ENCODE data around the gene HJV.
A peak's percentile ranks its signal among the peaks of the same experiment; 100 is the strongest.
"Not testable (repeated sequence)": the region's sequence is repeated elsewhere in the genome, so short reads cannot be mapped to it uniquely, and the experiment has no call there.

The HJV gene, protein sequence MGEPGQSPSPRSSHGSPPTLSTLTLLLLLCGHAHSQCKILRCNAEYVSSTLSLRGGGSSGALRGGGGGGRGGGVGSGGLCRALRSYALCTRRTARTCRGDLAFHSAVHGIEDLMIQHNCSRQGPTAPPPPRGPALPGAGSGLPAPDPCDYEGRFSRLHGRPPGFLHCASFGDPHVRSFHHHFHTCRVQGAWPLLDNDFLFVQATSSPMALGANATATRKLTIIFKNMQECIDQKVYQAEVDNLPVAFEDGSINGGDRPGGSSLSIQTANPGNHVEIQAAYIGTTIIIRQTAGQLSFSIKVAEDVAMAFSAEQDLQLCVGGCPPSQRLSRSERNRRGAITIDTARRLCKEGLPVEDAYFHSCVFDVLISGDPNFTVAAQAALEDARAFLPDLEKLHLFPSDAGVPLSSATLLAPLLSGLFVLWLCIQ

DNA sequence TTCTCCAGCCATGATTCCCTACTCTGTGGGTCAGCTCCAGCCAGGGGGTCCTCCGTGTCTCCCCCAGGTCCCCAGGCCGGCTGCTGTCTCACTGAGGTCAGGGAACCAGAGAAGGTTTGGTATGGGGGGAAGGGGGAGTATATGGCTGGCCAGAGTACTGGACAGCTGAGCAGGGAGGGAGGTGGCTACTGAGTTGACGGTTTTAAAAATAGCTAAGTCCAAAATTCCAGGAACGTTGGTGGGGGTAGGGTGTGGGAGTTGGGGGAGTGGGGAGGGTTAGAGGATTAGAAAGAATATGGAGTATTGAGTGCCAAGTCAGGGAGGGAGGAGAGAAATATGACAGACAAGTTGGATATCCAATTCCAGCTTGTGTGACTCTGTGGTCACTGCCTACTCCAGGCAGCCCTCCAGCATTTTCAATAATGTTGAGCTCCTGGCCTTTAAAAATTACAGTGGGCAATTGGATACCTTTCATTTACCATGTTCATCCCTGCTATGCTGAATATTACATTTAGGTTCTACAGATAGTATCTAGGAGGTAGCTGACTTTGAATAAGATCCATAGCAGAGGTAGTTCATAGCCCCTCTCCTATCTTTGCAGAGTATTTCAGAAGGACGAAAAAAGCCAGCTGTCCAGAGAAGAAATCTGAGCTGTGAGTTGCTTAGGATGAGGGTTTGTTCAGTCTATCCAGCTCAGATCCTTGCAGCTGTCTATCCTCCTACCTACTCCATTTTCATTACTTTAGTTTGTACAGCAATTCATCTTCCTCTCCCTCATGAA is at the start of gene HJV:
Gene HJV, minus strand, starts transcription at position 114 of the 781 bp plus-strand sequence. CDS start 1,504 bp downstream, outside the sequence.
- DNase-seq = no peak

DNA sequence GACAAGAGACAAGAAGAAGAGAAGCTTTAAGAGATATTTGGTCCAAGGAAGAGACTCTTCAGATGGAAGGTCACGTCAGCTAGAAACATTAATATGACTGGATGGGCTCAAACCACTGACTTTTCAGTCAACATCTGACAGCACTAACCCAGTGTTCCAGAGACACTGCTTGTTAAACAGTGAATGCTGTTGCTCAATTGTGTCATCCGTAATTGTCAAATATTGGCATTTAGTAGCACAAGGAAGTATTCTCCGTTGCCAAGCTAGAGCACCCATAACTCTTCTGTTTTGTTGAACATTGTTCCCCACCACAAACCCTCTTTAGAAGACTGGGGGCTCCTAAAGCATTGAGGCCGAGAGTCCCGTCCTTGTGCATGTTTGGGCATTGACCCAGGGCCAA is 37.6 kb upstream of the HJV start:
- DNase-seq = not testable (repeated sequence)

DNA sequence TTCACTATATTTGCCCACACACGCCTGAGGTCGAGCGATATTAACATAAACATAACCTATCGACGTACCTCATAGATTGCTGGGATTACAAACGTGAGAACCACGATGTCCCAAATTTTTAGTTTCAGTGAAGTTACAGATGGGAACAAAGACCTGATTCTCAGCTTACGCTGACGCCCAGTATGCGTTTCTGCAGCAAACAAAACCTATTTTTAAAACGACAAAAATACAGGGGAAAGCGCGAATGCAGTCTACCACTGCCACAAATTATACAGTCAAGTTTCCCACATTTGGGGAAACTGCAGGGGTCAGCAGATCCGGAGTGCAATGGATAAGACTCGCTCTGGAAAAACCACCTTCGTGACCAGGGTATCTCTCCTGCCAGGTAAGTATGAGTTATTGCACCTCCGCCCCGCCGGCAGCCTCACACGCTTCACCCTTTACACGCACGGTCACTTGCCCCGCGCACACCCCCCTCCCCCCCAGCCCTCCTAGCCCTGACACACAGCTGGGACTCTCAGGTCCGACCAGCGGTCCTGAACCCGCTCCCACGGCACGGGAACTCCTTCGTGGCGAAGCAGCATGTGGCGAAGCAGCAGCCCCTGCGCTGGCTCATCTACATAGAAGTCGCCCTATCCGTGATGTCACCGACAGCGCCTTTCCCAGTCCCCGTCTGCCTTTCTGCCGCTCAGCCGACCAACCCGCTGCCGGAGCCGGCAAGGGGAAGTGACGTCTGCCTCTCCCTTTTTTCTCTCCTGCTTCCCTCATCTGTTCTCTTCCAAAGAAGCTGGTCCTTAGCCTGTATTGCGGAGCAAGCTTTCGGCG is 30.5 kb upstream of the HJV start:
- DNase-seq = peak; percentile 87

DNA sequence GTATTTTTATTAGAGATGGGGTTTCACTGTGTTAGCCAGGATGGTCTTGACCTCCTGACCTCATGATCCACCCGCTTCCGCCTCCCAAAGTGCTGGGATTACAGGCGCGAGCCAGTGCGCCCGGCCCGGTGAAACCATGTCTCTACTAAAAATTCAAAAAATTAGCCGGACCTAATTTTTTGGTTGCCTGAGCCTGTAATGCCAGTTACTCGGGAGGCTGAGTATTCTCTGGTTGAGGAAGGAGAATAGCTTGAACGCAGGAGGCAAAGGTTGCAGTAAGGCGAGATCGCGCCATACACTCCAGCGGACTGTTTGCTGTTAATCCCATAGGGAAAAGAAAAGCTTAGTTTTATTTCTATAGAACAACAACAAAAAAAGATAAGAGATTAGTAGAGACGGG is 29.9 kb upstream of the HJV start:
- DNase-seq = no peak

DNA sequence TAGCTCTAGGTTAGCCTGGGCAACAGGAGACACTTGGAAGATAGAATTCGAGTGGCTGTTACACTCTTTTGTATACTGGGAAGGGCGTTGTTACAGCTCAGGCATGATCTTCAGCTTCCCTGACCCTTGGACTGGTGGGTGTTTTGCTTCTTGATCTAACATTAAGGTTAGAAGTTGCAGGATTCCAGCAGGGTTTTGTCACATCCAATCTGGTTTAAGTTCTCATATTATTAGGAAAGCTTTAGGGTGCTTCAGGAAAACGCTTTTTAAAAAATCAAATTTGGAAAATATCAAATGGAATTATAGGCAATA is 29.1 kb upstream of the HJV start:
- not testable (repeated sequence) for DNase-seq

DNA sequence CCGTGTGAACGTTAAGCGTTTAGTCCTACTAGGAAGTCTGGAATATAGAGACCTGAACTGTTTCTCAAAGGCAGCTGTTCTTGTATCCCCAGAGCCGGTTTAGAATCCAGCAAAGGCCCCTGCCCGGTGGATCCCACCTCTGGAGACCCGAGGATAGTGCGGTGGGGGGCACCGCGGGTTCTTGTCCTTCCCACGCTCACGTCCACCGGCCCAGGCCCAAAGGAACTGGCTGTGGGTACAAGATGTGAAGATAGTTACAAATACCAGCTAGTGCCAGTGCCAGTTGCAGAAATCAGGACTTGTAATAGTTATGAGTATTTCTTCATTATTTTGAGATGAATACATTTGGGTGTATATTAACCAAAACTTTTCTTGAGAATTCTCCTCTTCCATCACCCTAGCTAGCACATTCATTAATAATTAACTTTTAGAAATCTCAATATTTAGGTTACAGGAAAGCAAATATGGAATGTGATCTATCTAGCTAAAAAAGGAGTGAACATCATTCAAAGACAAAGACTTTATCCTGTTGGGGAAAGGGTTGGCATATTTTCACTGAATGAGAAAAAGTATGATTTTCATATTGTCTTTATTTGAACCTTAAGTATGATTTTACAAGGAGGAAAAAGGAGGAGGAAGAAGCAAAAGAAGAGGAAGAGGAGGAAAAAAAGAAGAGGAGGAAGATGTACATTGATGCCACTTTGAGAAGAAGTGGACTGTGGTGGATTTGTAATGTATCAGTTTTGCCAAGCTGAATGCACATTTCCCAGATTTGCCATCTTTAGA is 28.5 kb upstream of the HJV start:
- DNase-seq = not testable (repeated sequence)

DNA sequence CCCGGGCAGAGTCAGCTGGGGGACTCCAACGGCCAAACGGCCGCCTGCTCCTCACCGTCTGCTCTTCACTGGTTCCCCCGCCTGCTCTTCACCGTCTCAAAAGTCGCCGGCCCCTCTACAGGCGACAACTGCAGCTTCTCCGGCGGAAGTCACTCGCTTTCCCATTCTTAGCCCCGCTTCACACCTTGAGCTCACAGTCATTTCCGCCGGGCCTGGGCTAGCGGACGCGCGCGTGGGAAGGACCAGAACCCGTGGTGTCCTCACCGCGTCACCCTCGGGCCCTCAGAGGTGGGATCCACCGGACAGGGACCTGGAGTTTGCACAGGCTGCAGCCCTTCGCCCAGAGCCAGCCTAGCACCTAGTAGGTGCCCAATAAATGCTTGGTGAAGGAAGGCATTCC is 27.9 kb upstream of the HJV start:
- no peak for DNase-seq

DNA sequence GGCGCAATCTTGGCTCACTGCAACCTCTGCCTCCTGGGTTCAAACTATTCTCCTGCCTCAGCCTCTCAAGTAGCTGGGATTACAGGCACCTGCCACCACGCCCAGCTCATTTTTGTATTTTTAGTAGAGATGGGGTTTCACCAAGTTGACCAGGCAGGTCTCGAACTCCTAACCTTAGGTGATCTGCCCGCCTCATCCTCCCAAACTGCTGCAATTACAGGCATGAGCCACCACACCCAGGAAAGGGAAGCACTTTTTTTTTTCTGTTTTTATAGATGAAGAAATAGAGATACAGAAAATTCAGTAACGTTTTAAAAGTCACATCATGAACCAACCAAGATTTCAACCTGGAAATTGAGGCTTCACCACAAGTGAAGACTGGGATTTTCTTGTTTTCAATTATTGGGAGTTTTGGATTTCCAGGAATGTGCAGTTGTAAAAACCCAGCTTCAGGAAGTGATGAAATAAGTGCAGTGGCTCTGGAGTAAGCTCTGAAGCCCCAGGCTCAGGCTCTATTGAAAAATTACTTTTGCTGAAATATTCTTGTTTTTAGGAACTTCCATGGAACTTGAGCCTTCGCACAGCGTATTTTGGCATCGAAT is 27.1 kb upstream of the HJV start:
- DNase-seq = not testable (repeated sequence)

DNA sequence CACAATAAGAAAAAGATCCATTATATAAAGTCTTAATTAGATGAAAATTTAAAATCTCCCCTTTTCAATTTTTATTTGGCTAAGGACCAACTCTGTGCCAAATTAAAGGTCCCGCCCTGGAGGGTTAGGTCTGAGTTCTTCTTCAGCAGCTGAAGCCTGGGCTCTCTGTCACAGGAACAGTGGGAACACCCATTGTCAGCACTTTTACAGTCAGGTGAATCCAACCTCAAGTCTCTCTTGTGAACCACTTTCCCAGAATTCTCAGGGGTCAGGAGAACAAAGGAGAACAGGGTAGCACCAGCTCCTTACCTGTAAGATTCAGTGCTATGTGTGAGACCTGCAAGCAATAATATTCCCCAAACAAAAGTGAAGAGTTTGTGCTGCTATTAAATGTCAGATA is 25.1 kb upstream of the HJV start:
- no peak for DNase-seq

DNA sequence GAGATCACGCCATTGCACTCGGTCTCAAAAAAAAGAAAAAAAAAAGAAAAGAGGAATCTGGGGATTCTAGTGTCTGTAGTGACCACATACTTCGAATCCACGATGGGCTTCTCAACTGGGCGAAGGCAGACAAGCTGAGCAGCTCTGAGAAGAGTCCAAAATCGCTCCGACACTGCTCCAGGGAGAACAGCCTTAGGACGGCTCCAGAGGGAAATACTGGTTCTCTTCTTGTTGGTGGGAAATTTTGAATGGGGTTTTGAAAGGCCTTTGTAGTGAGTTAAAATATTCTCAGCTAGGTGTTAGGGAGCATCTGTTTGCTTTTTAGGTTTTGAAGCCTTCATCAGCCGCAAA is 18.3 kb upstream of the HJV start:
- no peak for DNase-seq

DNA sequence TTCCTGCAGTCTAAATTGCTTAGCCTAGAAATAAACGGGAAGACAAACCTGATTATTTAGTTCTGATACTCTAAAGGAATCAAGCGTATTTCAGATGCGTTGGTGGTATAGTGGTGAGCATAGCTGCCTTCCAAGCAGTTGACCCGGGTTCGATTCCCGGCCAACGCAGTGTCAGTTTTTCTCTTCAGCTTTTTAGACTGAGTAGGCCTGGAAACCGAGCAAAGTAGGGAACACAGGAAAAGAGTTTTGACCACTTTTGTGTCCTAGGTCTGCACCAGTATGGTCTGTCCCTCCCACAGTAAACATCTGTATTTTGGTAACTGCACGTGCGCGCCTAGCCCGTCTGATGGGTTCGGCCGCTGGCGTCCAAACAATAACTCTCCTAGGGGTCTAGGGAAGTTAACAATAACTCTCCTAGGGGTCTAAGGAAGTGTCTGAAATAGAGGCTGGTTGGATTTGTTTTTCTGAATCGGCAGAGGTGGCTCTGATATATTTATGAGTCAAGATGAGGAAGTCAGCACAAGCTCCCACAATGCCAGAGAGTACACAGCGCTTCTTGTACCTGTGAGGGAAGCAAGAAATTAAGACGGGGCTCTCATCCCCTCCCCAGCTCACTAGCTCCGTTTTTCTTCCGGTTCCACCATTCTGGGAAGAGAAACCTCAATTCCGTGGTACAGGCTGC is 15.6 kb upstream of the HJV start:
- peak; percentile 75 for DNase-seq

DNA sequence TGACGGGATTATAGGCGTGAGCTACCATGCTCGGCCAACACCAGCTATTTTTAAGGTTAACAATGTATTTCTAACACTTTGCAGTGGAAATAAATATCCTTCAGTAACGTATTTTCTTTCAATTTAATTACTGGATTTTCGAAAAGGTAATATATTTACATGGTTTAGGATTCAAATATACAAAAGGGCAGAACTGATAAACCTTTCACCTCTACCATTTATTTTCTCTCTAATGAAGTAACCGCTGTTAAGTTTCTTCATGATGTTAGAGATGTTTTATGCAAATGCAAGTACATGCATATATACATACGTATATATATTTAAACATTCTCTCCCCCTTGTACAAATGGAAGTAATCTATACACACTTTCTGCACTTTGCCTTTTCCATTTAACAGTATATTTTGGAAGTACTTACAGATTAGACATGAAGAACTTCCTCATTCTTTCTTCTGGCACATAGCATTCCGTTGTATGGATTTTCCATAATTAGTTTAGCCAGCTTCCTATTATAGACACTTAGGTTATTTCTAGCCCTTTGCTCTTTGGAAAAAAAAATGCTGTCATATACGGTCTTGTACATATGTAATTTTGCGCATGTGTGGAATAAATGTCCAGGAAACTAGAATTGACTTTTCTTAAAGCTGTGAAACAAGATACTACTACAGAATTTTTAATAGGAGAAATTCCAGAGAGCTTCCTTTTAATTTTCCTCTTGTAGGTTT is 14.9 kb upstream of the HJV start:
- DNase-seq = no peak

DNA sequence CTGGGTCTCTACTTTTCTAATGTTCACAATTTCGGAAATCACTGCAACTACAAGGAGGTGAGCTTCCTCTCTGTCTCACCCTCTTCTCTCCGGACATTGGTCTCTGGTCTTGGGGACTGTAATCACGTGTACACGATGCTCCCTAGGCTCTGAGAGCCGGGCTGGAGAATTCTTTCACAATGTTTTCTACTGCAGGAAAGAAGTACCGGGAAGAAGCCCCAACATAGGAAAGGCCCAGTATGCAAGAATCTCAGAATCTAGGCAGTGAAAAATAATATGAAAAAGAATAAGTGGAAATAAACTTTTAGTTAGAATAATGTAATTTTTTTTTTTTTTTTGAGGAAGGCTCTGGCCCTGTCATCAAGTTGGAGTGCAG is 13.5 kb upstream of the HJV start:
- DNase-seq = no peak

DNA sequence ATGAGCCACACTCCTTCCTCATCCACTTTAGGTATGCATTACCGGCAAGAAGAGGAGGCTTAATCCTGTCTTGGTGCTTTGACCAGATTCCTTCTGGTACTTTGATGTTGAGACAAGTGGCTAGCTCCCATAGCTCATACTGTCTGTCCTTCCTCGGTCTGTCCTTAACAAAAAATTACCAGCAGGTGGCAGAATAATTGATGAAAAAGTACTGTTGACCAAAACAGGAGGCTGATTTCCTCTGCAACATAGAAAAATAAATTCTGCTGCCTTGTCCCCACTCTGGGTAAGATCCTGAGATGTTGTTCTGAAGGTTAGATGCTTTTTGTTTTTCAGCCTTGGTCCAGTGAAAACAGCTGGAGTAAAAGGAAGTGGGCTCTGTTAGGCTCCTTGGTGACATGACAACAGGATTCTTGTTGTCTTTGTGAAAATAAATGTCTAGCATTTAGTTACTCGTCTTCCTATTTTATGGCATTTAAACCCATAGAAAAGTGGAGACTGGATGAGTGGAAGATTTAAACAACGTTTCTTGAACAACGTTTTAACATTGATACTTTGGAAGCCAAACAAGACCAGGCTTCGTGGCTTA is 11.2 kb upstream of the HJV start:
- no peak for DNase-seq

DNA sequence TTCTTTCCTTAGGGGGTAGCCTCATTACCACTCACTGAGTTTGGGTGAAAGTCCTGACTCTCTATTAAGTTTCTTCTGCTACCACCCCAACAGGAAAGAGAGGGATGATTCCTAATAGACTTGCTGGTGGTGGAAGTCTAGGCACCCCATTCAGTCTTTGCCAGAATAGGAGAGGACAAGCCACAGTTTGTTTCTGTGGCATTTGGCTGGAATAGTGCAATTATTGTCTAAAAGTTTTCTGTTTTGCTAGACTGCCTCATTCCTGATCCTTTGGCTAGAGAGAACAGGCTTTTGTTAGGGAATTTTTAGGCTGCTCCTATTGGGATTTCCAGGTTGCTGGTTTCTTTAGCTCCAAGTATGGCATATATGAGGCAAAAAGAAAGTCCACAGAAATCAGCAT is 9.9 kb upstream of the HJV start:
- no peak for DNase-seq

DNA sequence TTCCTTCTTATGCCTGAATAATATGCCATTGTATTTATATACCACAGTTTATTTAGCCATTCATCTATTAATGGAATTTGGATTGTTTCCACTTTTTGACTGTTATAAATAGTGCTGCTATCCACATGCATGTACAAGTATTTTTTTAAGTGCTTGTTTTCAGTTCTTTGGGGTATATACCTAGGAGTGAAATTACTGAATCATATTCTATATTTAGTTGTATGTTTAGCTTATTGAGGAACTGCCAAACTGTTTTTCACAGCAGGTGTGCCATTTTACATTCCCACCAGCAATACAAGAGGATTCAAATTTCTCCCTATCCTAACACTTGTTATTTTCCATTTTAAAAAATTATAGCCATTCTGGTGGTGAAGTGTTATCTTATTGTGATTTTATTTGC is 7.6 kb upstream of the HJV start:
- DNase-seq = no peak

DNA sequence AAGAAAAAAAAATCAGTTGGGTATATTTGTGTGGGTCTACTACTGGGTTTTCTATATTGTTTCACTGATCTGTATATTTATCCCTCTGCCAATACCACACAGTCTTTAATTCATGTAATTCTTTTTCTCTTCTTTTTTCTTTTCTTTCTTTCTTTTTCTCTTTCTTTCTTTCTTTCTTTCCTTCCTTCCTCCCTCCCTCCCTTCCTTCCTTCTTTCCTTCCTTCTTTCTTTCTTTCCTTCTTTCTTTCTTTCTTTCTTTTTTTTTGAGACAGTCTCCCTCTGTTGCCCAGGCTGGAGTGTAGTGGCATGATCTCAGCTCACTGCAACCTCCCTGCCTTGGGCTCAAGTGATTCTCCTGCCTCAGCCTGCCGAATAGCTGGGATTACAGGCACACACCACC is 5.1 kb upstream of the HJV start:
- not testable (repeated sequence) for DNase-seq

DNA sequence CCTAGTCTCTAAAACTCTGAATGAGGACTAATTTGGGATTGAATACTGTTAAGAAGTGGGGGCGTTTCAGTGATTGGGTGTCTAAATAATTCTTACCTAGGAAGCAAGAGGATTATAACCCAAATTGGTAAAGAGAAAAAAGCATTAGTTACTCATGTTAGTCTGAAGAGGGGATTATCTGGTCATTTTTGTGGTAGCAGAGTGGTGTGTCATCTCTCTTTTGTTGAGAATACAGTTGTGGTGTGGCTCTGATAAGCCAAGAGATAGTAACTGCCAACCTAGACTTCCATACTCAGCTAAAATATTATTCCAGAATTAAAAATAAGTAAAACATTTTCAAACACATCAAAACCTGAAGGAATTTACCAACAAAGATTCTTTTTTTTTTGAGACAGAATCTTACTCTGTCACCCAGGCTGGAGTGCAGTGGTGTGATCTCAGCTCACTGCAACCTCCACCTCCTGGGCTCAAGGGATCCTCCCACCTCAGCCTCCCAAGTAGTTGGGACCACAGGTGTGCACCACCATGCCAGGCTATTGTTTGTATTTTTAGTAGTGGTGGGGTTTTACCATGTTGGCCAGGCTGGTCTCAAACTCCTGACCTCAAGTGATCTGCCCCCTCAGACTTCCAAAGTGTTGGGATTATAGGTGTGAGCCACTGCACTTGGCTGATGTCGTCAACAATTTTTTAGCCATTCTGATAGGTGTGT is 4.4 kb upstream of the HJV start:
- not testable (repeated sequence) for DNase-seq

DNA sequence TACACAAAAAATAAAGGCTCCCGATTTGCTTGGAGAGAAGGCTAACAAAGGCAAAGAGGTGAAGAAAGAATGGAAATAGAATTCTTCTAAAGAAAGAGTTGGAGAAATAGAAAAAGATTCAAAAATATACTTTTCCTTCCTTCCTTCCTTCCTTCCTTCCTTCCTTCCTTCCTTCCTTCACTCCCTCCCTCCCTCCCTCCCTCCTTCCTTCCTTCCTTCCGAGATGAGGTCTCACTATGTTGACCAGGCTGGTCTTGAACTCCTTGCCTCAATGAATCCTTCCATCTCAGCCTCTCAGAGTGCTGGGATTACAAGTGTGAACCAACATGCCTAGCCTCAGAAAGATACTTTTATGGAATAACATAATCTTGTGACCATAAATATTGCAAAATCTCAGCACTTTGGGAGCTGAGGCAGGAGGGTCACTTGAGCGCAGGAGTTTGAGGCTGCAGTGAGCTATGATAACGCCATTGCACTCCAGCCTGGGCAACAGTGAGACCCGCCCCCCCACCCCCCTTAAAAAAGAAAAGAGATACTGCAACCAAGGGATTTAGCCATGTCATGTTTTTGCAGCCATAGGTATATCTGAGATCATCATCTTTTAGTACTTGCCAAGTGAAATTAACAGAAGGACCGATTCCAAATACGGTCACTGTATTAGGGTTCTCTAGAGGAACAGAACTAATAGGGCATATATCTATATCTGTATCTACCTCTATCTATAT is 1.0 kb upstream of the HJV start:
- DNase-seq = no peak
